ENCODE measurements around the gene EXD3. TPM values are rescaled to one million over a fixed set of nuclear protein-coding genes. Genes with fewer than 3 reads are reported as not detected.

The EXD3 gene
- total and polyA plus RNA-seq, 9 of the 15 experiments (the other 6 are each of a cell fraction or from before 2014, with no cell fraction given) = 0.29 to 12.5 (median 3.9) TPM

- Histone ChIP-seq H3K9me1 (ENCODE audit: control insufficient read depth, insufficient read depth, low read length) (no peaks in the 10 kb centered on the region), H2AFZ (ENCODE audit: low read depth, low read length) (peak overlapping the region; percentile 70), H3K27me3 (ENCODE audit: control insufficient read depth in 2 of 2, insufficient read depth in 2 of 2, low read length in 2 of 2) (no peaks in the 10 kb centered on the region), H3K4me2 (ENCODE audit: insufficient read depth, low read length) (peak overlapping the region; percentile 62), H4K20me1 (replicated peaks; ENCODE audit: control insufficient read depth, insufficient read depth, low read length) (no peaks in the 10 kb centered on the region), H3K4me3 (no peak overlapping the region), H3K79me2 (ENCODE audit: control insufficient read depth, insufficient read depth, low read length) (peaks cover 10% of the 10 kb centered on the region; the same call in 2 of the 3 replicates), H3K9me3 (replicated peaks; ENCODE audit: control insufficient read depth, insufficient read depth, low read depth, low read length) (no peaks in the 10 kb centered on the region), H3K36me3 (ENCODE audit: control insufficient read depth, insufficient read depth, low read length) (peaks cover 82% of the 10 kb centered on the region), H3K9ac (ENCODE audit: insufficient read depth in 1 of 2, low read depth in 2 of 2, low read length in 2 of 2) (peak overlapping the region; percentile 54 to 85), H3K4me1 (replicated peaks in 1 of 2; ENCODE audit: control insufficient read depth in 2 of 2, insufficient read depth in 2 of 2, low read length in 2 of 2) (peaks cover 20 to 70% of the 10 kb centered on the region in 2 experiments), H3K27ac (ENCODE audit: extremely low read depth, low read depth, low read length) (peak overlapping the region; percentile 71)
- WGBS (ENCODE audit: insufficient coverage, low coverage, missing lambda C conversion rate) = 17% methylated on average over 19 of the region's 19 CpGs
- ChIA-PET CTCF (ENCODE audit: low intra/inter-chr PET ratio) (no interaction called here), POLR2A (interaction anchor here (0.9 to 4.2 kb wide), 4 partner anchors 9 to 28 kb away, joined by 3 to 23 read pairs (median 4); partner anchors contain the start of genes TOR4A and TUBB4B)
- in situ Hi-C loops (cut with MboI) (no loop called here), intact Hi-C loops (cut with micrococcal nuclease) (no loop called here)
- peak; percentile 54 to 82 (median 60) for DNase-seq (ENCODE audit: extremely low read depth in 1 of 4, low spot score in 3 of 4)
- no TSS peak for BruUV-seq (replicated peaks)
- FAIRE-seq = peak; percentile 97
- ATAC-seq = peak; percentile 82
- TF ChIP-seq MED1 (CRISPR knock-in tag; IDR thresholded peaks at IDR 0.05; ENCODE audit: borderline replicate concordance) (no peak), FOXA1 (IDR thresholded peaks at IDR 0.05; ENCODE audit: borderline replicate concordance) (no peak), MAZ (CRISPR knock-in tag; conservative IDR thresholded peaks at IDR 0.05 in 1 of 2, IDR thresholded peaks at IDR 0.05 in 1 of 2) (0 out of 4 replicates have a peak, but pooled peaks have one; percentile 30 to 31), NELFE (IDR thresholded peaks at IDR 0.05; ENCODE audit: insufficient read depth, insufficient read length) (no peak), ZNF655 (CRISPR knock-in tag; IDR thresholded peaks at IDR 0.05) (no peak), SMAD2 (IDR thresholded peaks at IDR 0.05; ENCODE audit: low read depth, low read length) (no peak), CLOCK (CRISPR knock-in tag; IDR thresholded peaks at IDR 0.05; ENCODE audit: borderline replicate concordance) (no peak), MCM5 (IDR thresholded peaks at IDR 0.05; ENCODE audit: low read depth) (no peak), RREB1 (CRISPR knock-in tag; IDR thresholded peaks at IDR 0.05) (no peak), CBX3 (IDR thresholded peaks at IDR 0.05; ENCODE audit: borderline replicate concordance in 1 of 2, low read length in 2 of 2) (no peak), BRD9 (IDR thresholded peaks at IDR 0.05; ENCODE audit: low read depth, partially characterized antibody) (peak; percentile 69), OTX1 (CRISPR knock-in tag; IDR thresholded peaks at IDR 0.05) (peak; percentile 90)
These were observed 154.3 kb downstream of the EXD3 start for GRCh38 chr9:137268538-137269201.
